ENCODE measurements around the gene NSG1.

- TF ChIP-seq CTCF (IDR thresholded peaks at IDR 0.05) (no peak), EP300 (IDR thresholded peaks at IDR 0.05) (no peak), POLR2A (IDR thresholded peaks at IDR 0.05) (no peak), POLR2AphosphoS5 (IDR thresholded peaks at IDR 0.05) (no peak)
Measured at GRCh38 chr4:4420421-4420820, 33.5 kb downstream of the NSG1 start.
